Right atrium auricular region (tissue), 2 donors: Measurements from ENCODE around the gene COPG1. TPM values are rescaled to one million over a fixed set of nuclear protein-coding genes. Genes with fewer than 3 reads are reported as not detected.

ENCODE experiments used
- DNase-seq: peaks from one replicate; pipeline ENCODE4 v3.0.0-alpha.2; 2019; ENCODE audit warnings: low spot score
- H3K27ac ChIP-seq, 2 donors: fragments of 200-600 bp; sonication (generic); 1 replicate in 1 of 2; 2 replicates in 1 of 2; pipeline ENCODE4 v1.5.1; 2016 to 2019
- H3K27me3 ChIP-seq, 2 donors: fragments of 200-600 bp; sonication (generic); one replicate each; pipeline versions ENCODE4 v1.5.1 to v1.6.0; 2017 to 2019
- H3K36me3 ChIP-seq: fragments of 200-600 bp; sonication (generic); one replicate; pipeline ENCODE4 v1.5.1; 2016
- H3K4me1 ChIP-seq, 2 donors: fragments of 200-600 bp; sonication (generic); one replicate each; pipeline versions ENCODE4 v1.5.1 to v1.6.0; 2017 to 2019
- H3K4me3 ChIP-seq, 2 donors: fragments of 200-600 bp; sonication (generic); 1 replicate in 1 of 2; 2 replicates in 1 of 2; pipeline ENCODE4 v1.5.1; 2017 to 2019; ENCODE audit warnings: mild to moderate bottlenecking in 1 of 2, moderate library complexity in 1 of 2
- H3K9me3 ChIP-seq, 2 donors: fragments of 200-600 bp; sonication (generic); one replicate each; pipeline ENCODE4 v1.5.1; 2019
- CTCF ChIP-seq, 2 donors: fragments of 200-600 bp; sonication (generic); IDR thresholded peaks; one replicate each; pipeline ENCODE4 v1.5.1; 2019; ENCODE audit warnings: antibody characterized with exemption in 2 of 2
- total RNA-seq, 2 donors: library from RNA; depleted of rRNA; stranded (reverse); fragments of >200 nt; gene quantifications; one replicate each; pipeline ENCODE4 v1.1.0, GENCODE V29; 2016

COPG1 gene
- total RNA-seq, 2 donors from 2014 or later, result 88.7 to 99.2 TPM

GRCh38 chr3:129256270-129256669 is 6.9 kb downstream of the COPG1 start:
- DNase-seq, result no peak
- Histone ChIP-seq H3K9me3 (no peaks in the 10 kb centered on the region), H3K36me3 (peaks cover 94% of the 10 kb centered on the region), H3K4me3 (no peak overlapping the region), H3K4me1 (peaks cover 0 to 16% of the 10 kb centered on the region in 2 donors), H3K27ac (peak overlapping the region; percentile 4 to 7), H3K27me3 (no peaks in the 10 kb centered on the region)
- no peak for TF ChIP-seq CTCF (IDR thresholded peaks at IDR 0.05)

- H3K4me3 ChIP-seq, result no peak overlapping the region
- H3K27ac ChIP-seq, result no peak overlapping the region
- peaks cover 98% of the 10 kb centered on the region for H3K36me3 ChIP-seq
- no peak for DNase-seq
- peaks cover 0 to 9% of the 10 kb centered on the region in 2 donors for H3K4me1 ChIP-seq
- no peaks in the 10 kb centered on the region for H3K9me3 ChIP-seq
- H3K27me3 ChIP-seq, result no peaks in the 10 kb centered on the region
- no peak for TF ChIP-seq CTCF (IDR thresholded peaks at IDR 0.05)
Measured at GRCh38 chr3:129257609-129258008, 8.2 kb downstream of the COPG1 start.

GRCh38 chr3:129259612-129260477 is 10.4 kb downstream of the COPG1 start:
- no peak overlapping the region for H3K4me3 ChIP-seq
- peaks cover 0 to 9% of the 10 kb centered on the region in 2 donors for H3K4me1 ChIP-seq
- no peak for TF ChIP-seq CTCF (IDR thresholded peaks at IDR 0.05)
- H3K36me3 ChIP-seq, result peaks cover 99% of the 10 kb centered on the region
- no peaks in the 10 kb centered on the region for H3K27me3 ChIP-seq
- DNase-seq, result no peak
- no peak overlapping the region for H3K27ac ChIP-seq
- H3K9me3 ChIP-seq, result no peaks in the 10 kb centered on the region

GRCh38 chr3:129260606-129261005 is 11.2 kb downstream of the COPG1 start:
- Histone ChIP-seq H3K4me3 (no peak overlapping the region), H3K4me1 (peaks cover 0 to 8% of the 10 kb centered on the region in 2 donors), H3K36me3 (peaks cover 99% of the 10 kb centered on the region), H3K27ac (no peak overlapping the region), H3K27me3 (no peaks in the 10 kb centered on the region), H3K9me3 (no peaks in the 10 kb centered on the region)
- no peak for DNase-seq
- no peak for TF ChIP-seq CTCF (IDR thresholded peaks at IDR 0.05)

GRCh38 chr3:129261894-129262293 is 12.5 kb downstream of the COPG1 start:
- Histone ChIP-seq H3K27ac (no peak overlapping the region), H3K4me3 (no peak overlapping the region), H3K4me1 (no peaks in the 10 kb centered on the region), H3K9me3 (no peaks in the 10 kb centered on the region), H3K36me3 (peaks cover 99% of the 10 kb centered on the region), H3K27me3 (no peaks in the 10 kb centered on the region)
- no peak for DNase-seq
- TF ChIP-seq CTCF (IDR thresholded peaks at IDR 0.05), result no peak
